Occipital lobe (tissue), 2 donors: ENCODE data around the gene MTMR12. TPM values are rescaled to one million over a fixed set of nuclear protein-coding genes. Genes with fewer than 3 reads are reported as not detected.

Experiments
- DNase-seq: peaks from one replicate; lab custom pipeline; 2025; lab: John Stamatoyannopoulos, UW
- total RNA-seq: library from RNA; depleted of rRNA; stranded (reverse); fragments of >200 nt; gene quantifications from one replicate; pipeline ENCODE4 v1.2.3, GENCODE V29; 2014

The MTMR12 gene
- total RNA-seq, 1 donor from 2014 or later = 23.2 TPM

DNA sequence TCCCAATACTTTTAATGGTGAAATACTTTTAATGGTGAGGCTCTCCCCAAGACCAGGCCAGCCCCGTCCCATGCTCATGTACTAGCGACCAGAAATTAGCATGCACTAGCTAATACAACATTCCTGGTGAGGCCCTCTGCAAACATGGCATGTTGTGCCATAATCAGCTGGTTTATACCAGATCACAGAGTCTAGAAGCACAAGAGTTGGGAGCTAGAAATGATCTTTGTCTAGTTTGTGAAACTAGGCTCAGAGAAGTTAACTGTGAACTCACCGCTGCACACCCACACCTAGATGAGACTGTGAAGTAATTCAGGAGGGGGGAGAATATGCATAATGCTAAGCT, 37.4 kb downstream of the MTMR12 start:
- DNase-seq = no peak

DNA sequence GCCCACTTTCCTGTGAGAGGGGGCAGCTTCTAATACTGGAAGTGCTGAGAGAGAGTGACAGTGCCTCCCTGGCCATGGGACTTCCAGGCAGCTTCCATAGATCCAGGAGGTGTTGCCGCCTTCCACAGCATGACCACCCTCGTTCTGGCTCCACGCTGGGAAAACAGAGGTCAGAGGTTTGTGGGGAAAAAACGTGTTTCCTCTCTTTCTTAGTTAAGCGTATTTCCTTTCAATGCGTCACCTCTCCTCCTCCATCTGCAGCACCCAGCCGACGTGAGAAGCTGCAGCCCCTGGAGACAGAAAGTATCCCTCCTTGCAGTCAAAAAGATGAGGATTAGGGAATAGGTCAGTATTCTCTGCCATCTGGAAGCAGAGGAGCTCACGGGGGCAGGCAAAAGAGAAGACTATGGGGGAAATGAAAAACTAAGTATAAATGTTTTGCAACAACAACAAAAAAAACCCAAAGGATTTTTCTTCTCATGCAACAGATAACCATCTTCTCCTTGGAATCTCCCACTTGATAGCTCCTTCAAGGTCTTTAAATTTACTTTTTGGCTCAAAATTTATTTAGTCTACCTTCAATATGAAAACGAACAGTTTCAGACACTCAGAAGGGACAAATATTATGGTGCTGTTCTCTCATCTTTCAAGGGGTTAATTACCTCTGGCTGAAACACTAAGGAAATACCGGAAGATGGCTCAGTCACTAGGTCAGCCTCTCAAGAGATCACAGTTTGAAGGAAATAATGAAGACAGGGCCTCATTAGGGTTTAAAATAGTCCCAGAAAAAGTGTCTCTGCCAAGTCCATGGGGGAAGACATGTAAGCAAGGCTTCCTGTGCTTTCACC, 38.0 kb downstream of the MTMR12 start:
- no peak for DNase-seq

DNA sequence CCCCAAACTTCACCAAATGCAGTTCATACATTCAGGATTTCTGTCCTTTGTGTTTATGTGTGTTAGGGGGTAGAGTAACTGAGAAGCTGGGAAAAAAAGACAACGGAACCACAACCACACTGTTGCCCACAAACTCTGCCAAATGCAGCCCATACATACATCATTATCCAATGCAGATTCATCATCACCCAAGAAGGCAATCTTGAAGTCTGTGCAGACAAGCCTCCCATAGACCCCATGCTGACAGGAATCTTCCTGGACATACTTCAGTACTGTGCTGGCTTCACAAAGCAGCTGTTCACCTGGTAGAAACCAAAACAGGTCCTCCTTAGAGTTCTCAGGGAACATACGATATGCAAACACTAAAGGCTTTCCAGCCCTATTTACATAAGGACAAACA, 38.9 kb downstream of the MTMR12 start:
- DNase-seq = no peak

DNA sequence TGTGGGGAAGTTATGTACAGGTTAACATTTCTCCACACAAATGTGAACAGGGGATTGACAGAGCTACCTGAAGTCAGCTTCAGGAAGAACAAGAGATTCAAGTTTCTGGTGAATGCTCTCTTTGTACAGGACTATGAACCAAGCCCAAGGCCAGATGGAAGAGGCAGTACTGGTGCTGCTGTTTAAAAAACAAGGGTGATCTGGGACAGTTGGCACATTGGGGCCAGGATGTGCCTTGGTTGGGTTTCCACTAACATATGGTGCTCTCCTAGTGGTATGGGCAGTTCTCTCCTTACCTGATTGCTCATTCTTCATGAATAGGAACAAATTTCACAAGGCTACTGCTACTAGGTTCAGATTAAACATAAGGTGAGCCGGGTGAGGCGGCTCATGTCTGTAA, 40.0 kb downstream of the MTMR12 start:
- DNase-seq = no peak

DNA sequence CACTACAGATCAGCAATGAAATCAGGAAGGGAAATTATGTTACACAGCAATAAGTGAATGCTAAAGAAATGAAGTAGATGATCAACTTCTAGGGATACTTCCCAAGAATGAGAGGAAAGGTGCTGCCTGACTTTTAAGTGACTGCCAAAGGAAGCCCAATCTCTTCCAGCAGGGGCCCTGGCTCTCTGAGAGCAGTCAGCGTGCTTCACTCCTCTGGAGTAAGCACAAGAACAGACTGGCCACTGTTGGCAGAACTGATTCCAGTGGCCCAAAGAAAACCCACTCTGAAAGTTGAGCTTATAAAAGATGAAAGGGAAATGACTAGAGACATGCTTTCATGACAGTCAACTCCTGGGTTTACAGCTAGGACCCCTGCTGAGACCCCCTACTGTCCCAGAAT, 41.8 kb downstream of the MTMR12 start:
- DNase-seq = no peak

DNA sequence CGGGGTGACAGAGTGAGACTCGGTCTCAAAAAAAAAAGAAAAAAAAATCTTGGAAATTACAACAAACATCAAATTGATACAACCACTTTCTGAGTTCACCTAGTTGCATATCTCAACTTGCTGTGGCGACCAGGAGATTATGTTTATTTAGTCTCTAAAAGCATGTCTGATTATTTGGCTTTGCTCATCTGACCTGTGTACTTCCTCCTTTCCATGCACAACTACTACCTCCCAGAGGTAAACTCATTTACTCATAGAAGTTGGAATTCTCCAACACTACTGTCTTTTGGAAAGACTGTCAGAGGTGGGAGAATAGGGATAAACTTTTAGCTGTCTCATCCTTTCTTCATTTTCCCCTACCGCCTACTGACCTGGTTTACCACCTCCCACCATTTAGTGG, 42.6 kb downstream of the MTMR12 start:
- DNase-seq = no peak

DNA sequence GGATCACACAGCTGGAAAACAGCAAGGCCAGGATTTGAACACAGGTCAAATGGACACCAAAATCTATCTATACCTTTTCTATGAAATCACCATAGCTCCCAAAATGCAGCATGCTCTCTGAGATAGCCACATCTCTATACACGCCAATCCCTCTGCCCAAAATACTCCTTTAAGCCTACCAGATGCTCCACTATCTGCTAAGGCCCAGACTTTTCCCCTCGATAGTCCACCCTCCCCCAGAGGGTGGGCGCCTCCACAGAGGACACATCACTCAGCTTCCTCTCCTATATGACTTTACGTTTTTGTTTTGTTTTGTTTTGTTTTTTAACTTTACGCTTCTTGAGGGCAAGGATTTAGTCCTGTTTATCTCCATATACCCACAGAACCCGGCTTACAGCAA, 46.8 kb downstream of the MTMR12 start:
- no peak for DNase-seq

DNA sequence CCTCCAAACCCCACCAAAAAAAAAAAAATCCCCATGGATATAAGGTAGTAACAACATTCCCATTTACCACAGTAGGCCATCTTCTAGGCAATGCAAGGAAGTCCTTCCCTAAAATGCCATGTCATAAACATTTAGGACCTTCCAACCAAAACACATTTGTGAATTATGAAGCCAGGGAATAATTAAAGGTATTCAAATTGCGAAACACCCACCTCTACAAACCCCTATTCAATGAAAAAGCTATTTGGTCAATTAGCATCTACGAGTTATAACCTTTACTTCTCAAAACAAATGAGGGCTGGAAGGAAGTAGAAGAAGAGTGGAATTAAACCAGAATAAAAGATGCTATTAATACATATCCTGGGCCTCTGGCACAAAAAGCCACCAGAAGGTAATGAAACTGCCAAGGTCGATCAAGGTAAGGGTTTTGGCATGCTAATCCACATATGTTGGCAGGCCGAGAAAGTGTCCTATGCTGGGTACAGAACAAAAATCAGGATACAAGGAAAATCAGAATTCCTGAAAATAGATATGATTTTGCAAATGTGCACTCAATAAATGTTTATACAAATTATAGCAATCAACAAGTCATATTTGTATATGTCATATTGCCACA, 47.7 kb downstream of the MTMR12 start:
- DNase-seq = no peak

DNA sequence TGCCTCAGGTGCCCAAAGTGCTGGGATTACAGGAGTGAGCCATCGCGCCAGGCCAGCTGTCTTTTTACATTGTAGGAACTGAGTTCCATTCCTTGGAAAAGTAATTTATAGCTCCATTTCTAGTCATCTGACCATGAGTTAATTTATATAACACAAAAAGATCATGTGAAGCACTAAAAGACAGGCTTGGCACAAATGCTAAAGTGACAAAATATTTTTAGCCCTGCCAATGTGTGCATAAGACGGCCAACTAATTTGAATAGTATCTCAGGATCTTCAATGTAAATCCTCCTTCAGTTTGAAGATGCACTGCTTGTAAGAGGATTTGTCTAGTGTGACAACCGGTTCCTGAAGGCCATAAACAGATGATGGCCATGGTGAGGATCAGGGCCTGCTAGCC, 49.1 kb downstream of the MTMR12 start:
- DNase-seq = no peak

DNA sequence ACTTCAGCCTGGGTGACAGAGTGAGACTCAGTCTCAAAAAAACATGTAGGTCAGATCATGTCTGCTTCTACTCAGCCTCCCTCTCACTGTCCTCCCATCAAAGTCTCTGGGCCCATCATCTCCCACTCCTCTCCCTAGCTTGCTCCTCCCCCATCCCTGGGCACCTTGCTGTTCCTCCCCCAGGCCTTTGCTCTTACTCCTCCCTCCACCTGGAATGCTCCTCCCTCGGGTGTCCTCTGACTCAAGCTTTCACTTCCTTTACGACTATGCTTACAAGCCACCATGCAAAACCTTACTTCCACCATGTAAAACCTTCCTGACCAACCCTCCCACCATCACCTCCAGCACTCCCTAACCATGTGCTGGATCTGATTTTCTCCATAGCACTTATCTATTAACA, 51.5 kb downstream of the MTMR12 start:
- DNase-seq = no peak

DNA sequence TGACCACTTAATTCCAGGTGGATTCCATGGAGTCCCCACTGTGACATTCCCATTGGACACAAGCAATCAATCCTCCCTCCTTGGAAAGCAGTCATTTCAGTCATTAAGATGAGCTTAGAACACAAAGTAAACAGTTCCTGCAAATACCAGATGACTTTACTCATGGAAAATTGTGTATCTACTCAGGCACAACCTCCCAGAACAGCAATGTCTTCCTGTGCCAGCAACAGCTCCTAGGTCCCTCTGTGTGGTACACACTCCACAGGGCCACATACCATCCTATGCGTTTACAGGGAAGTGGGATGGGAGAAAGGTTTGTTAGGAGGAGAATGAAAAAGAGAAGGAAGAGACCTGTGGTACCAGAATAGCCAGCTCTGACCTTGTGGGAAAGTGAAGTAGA, 53.7 kb downstream of the MTMR12 start:
- no peak for DNase-seq

DNA sequence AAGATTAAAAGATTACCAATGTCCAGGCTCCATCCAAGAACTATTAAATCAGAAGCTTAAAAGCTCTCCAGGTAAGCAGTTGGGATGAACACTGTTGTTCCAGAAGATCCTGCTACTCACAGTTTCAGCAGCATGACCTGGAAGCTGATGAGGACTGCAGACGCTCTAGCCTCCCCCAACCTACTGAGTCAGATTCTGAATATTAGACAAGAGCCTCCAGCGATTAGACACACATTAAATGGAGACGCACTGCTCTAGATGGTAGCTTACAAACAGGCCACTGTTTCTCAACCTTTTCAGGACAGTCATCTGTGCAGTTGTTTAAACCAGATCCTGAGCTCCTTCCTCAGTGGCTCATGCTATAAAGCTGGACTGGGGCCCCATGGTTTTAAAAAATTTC, 54.3 kb downstream of the MTMR12 start:
- no peak for DNase-seq

DNA sequence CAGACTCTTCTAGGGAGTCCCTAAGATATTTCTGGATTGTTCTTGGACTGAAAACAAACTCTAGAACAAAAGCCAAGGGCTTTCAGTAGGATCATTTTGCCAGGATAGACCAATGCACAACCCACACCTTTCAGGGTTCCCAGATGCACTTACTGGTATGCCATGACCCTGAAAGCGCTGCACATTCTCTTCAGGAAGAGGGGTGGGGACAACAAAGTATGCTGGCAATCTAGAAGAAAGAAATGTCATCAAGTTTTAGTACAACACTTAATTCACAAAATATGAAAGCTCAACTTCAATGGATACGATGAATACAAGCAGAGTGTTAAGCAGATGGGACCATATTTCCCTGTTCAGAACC, 57.2 kb downstream of the MTMR12 start:
- no peak for DNase-seq

DNA sequence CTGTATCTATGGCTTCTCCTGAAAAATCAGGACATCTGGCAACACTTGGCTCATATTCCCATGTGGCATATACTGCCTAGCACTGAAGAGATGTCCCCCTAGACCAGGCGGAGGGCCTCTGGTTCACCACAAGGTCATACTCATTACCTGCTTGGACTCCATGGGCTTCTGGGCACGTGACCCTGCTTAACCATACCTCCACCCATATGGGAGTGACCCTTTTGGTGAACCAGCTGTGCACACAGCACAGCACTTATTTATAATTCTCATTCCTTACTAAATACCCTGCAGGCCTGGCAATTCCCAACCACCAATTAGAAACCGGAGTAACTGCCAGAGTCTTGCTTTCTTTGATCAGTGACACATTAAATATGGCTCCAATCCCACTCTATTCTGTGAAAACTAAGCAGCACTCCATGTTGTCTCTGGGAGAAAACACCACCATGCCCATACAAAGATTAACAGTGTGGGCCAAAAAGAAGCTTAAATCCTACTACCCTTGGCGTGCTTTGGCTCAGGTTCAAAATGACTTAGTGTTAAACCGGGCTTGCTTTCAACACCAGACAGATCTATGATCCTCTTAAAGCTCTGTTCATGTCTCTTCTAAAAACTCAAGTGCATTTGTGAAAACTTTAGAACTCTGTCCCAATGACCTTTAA, 57.7 kb downstream of the MTMR12 start:
- no peak for DNase-seq

DNA sequence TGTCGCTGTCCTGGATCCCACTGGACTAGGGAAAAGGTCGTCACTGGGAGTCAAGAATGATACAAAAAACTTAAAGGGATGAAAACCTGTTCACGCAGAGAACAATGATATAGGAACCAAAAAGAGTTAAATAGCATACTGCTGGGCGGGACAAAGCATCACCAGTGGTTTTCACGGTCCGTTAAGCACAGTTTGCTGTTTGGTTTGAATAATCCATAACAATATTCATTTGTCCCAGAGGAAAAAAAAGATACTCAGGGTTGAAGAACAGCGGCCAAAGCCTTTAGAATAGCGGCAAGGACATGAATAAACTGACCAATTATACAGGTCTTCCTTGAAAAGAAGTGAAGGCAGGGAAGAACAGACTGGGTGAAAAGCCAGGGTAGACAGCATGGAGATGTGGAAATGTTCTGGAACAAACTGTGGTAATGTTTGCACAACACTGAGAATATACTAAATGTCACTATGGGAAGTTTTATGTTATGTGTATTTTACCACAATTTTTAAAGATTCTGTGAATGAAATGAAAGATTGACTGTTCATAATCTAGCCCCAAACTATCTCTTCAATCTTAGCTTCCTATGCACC, 60.8 kb downstream of the MTMR12 start:
- DNase-seq = no peak

DNA sequence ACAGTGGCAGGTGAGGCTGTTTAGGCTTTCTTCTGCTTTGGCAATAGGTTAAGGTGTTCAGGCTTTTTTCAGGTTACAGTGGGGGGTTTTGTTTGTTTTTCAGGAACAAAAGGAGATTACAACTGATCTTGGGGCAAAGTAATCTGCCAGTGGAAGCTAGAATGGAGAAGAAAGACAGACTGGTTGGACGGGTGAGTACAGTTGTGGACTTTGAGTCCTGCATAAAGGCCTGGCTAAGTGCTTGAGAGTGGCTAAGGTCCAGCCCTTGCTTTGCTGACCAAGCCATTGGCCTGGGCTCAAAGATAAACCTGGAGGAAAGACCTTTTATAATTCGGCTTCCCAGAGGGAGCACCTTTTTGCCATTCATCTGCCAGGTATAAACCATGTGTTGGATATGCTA, 63.1 kb downstream of the MTMR12 start:
- no peak for DNase-seq

DNA sequence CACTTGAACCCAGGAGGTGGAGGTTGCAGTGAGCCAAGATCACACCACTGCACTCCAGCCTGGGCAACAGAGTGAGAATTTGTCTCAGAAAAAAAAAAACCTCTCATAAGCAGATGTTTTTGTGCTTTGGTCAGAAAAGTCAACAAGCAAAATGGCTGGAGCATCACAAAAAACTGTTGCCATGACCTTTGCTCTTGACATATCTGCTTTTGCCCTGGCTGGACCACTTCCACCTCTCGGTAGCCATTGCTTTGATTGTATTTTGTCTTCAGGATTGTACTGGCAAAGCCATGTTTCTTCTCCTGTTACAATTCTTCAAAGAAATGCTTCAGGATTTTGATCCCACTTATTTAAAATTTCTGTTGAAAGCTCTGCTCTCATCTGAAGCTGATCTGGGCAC, 67.0 kb downstream of the MTMR12 start:
- no peak for DNase-seq

DNA sequence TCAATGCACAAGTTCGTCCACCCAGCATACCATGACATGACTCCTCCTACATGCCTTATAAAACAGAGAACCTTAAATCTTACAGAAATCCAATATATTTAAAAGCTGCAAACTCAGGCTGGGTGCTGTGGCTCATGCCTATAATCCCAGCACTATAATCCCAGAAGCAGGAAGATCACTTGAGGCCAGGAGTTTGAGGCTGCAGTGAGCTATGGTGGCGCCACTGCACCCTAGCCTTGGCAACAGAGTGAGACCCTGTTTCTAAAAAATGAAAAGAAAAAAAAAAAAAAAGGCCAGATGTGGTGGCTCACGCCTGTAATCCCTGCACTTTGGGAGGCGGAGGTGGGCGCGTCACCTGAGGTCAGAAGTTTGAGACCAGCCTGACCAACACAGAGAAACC, 68.7 kb downstream of the MTMR12 start:
- DNase-seq = no peak

DNA sequence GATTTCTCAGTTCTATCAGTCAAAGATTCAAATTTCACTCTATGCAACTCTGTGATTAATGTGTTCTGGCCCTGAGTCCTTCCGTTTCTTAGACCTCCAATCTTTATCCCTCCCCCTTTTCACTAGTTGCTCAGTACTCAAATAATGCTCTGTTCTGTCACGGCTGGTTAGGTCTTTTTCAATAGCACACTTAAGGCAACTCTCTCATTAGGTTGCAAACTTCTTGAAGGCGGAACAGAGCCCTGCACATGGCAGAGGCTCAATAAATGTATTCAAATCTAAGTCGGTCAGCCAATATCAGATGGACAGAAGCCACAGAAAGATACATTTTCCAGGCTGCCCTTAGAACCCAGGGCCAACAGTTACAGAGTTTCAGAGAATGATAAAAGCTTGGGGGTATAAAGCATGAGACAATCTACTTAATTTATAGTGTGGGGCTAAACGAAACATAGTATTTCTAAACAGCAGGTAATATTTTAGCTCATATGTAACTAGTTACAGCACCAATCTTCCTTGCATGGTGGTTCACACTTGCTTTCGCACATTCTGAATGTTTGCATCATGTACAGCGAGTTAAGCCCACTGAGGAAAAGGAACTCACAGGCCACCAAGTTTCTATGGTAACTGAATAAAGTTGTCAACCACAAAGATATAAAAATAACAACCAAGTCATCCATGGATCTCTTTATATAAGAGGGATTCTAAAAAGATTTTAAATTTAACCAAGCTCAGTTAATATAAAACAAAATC, 71.5 kb downstream of the MTMR12 start:
- no peak for DNase-seq

DNA sequence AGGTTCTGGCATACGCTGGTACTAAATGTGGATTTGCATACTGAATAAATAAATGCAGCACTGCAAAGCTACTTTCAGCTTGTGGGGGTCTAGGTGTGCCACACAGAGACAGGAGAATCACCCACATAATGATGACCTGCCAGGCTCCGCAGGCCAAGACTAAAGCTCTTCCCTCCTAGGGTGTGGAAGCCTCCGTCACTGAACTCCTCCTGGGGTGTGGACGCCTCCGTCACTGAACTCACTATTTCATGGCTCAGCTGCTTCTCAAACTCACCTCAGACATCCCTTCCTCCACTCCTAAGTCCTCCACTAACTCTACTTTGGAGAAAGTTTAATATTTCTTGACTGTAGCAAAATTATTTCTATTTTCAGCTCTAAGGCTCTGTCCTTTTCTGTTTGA, 73.4 kb downstream of the MTMR12 start:
- no peak for DNase-seq

DNA sequence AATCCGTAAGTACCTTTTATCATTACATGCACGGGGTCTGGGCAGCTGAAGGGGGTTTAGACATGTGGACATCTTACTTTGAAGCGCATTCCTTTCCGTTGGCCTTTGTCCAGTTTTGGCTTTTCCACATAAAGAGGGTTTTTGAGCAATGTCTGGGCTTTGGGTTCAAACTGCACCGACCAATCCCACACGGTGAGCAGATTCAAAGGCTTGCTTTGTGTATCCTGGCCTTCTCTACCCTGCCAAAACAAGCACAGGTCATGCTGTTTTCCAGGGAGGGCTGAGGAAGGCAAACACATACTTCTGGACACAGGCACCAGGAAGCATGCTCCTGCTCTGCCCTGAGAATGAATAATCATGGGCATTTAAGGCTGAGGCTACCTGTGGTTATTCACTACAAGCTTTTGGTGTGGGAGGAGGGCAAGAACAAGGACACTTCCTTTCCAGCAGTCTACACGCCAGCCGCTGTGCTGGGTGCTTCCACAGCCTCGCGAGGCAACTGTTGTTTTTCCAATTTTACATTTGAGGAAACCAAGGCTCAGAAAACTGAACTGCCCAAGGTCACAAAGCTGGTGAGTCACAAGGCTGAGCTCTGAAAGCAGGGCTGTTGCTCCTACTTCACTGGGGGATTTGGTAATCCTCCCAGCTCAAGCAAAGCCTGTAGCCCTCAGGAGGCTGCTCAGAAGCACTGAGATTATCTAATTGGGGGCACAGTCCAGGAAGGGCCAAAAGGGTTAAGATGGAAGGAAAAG, 78.9 kb downstream of the MTMR12 start:
- DNase-seq = no peak
